Fibroblast of lung (primary cell): ENCODE measurements around the gene UIMC1. TPM values are rescaled to one million over a fixed set of nuclear protein-coding genes. Genes with fewer than 3 reads are reported as not detected.

Experiments
- DNase-seq, 2 donors: peaks; one replicate each; pipeline versions ENCODE4 v3.0.0 to v3.0.0-alpha.2; 2010; ENCODE audit warnings: low read depth in 2 of 2
- H2AFZ ChIP-seq: 2 replicates; pipeline ENCODE4 v1.5.1; 2012; ENCODE audit warnings: low read length, control low read depth, inconsistent platforms
- H3K27ac ChIP-seq: 2 replicates; pipeline ENCODE4 v1.5.1; 2011; ENCODE audit warnings: low read length, control low read depth; ENCODE audit not compliant: insufficient read depth
- H3K27me3 ChIP-seq: 2 replicates; pipeline ENCODE4 v1.5.1; 2011; ENCODE audit warnings: mild to moderate bottlenecking, low read length; ENCODE audit not compliant: control insufficient read depth, insufficient read depth
- H3K36me3 ChIP-seq: 2 replicates; pipeline ENCODE4 v1.5.1; 2011; ENCODE audit warnings: low read length; ENCODE audit not compliant: control insufficient read depth, insufficient read depth
- H3K4me1 ChIP-seq: 2 replicates; pipeline ENCODE4 v1.5.1; 2011; ENCODE audit warnings: low read length; ENCODE audit not compliant: control insufficient read depth, insufficient read depth; ENCODE audit errors: extremely low read depth
- H3K4me2 ChIP-seq: 2 replicates; pipeline ENCODE4 v1.5.1; 2011; ENCODE audit warnings: low read length, control low read depth; ENCODE audit not compliant: insufficient read depth; ENCODE audit errors: extremely low read depth
- H3K4me3 ChIP-seq, 4 experiments: fragments of 200-600 bp in 1 of 4; sonication (generic) in 1 of 4; replicated peaks in 1 of 4; 2 replicates each; pipeline ENCODE4 v1.5.1; 2011 to 2016; ENCODE audit warnings: low read length in 4 of 4, low read depth in 3 of 4, mild to moderate bottlenecking in 3 of 4, control low read depth in 2 of 4, inconsistent platforms in 1 of 4, mixed read lengths in 1 of 4; ENCODE audit not compliant: insufficient read depth in 1 of 4; ENCODE audit errors: control extremely low read depth in 1 of 4
- H3K79me2 ChIP-seq: 2 replicates; pipeline ENCODE4 v1.5.1; 2012; ENCODE audit warnings: mild to moderate bottlenecking, low read length, inconsistent platforms; ENCODE audit not compliant: control insufficient read depth, insufficient read depth
- H3K9ac ChIP-seq: 2 replicates; pipeline ENCODE4 v1.5.1; 2011; ENCODE audit warnings: mild to moderate bottlenecking, low read length, control low read depth; ENCODE audit not compliant: insufficient read depth
- H3K9me3 ChIP-seq: 2 replicates; pipeline ENCODE4 v1.5.1; 2012; ENCODE audit warnings: low read depth, low read length; ENCODE audit not compliant: control insufficient read depth, insufficient read depth
- H4K20me1 ChIP-seq: 2 replicates; pipeline ENCODE4 v1.5.1; 2011; ENCODE audit warnings: low read length; ENCODE audit not compliant: control insufficient read depth, insufficient read depth; ENCODE audit errors: extremely low read depth
- EZH2 ChIP-seq: IDR thresholded peaks from 2 replicates; pipeline ENCODE4 v1.5.1; 2012; ENCODE audit warnings: low read length, control low read depth, mild to moderate bottlenecking; ENCODE audit errors: missing control alignments
- polyA plus RNA-seq, 2 donors: library from polyadenylated mRNA; depleted of rRNA in 1 of 2; stranded (reverse) in 1 of 2; unstranded in 1 of 2; fragments of >200 nt; gene quantifications; 2 replicates each; pipeline ENCODE4 v1.2.1, GENCODE V29; 2011 to 2012; ENCODE audit warnings: missing spikeins in 1 of 2
- total RNA-seq: library from RNA; depleted of rRNA; stranded (reverse); fragments of >200 nt; gene quantifications from 2 replicates; pipeline ENCODE4 v1.2.1, GENCODE V29; 2014
- TF ChIP-seq, protein P1 (sequence below), 2 donors: IDR thresholded peaks in 1 of 2; conservative IDR thresholded peaks in 1 of 2; 1 replicate in 1 of 2; 2 replicates in 1 of 2; pipeline ENCODE4 v1.5.1; 2011 to 2012; ENCODE audit warnings: low read length in 2 of 2, control low read depth in 1 of 2, inconsistent platforms in 1 of 2, low read depth in 1 of 2, mild to moderate bottlenecking in 1 of 2

UIMC1 gene
- total and polyA plus RNA-seq, 2 donors (not counting 1 experiment from before 2014, with no cell fraction given), result 19.4 to 36.7 TPM

DNA sequence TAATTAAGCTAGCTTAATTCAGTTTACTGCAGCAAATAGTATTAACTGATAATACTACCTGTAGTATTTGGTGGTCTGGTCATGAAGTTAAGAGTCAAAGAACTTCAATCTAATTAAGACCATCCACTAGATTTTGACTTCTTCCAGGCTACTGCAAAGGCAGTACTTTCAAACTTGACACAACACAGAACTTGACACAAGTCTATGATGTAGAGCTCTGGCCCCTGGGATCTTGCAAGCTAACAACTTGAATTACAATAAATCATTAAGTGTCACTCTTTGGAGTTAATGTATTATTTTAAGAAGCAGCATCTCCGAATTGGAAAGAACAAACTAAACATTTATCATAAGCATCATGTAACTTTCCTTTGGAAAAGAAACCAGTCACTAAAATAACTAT is 40.9 kb downstream of the UIMC1 start:
- no peak for TF ChIP-seq EZH2
- TF ChIP-seq, protein P1, sequence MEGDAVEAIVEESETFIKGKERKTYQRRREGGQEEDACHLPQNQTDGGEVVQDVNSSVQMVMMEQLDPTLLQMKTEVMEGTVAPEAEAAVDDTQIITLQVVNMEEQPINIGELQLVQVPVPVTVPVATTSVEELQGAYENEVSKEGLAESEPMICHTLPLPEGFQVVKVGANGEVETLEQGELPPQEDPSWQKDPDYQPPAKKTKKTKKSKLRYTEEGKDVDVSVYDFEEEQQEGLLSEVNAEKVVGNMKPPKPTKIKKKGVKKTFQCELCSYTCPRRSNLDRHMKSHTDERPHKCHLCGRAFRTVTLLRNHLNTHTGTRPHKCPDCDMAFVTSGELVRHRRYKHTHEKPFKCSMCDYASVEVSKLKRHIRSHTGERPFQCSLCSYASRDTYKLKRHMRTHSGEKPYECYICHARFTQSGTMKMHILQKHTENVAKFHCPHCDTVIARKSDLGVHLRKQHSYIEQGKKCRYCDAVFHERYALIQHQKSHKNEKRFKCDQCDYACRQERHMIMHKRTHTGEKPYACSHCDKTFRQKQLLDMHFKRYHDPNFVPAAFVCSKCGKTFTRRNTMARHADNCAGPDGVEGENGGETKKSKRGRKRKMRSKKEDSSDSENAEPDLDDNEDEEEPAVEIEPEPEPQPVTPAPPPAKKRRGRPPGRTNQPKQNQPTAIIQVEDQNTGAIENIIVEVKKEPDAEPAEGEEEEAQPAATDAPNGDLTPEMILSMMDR (conservative IDR thresholded peaks at IDR 0.05 in 1 of 2, IDR thresholded peaks at IDR 0.05 in 1 of 2; ENCODE audit: low read depth in 1 of 2, low read length in 2 of 2), result no peak
- peaks cover 5% of the 10 kb centered on the region for H3K36me3 ChIP-seq
- H3K9ac ChIP-seq, result no peak overlapping the region
- no peaks in the 10 kb centered on the region for H3K4me1 ChIP-seq
- H3K79me2 ChIP-seq, result no peaks in the 10 kb centered on the region
- DNase-seq, result no peak
- no peak overlapping the region for H3K4me3 ChIP-seq
- no peaks in the 10 kb centered on the region for H3K27me3 ChIP-seq
- no peak overlapping the region for H2AFZ ChIP-seq
- H4K20me1 ChIP-seq, result no peaks in the 10 kb centered on the region
- no peak overlapping the region for H3K4me2 ChIP-seq
- no peaks in the 10 kb centered on the region for H3K9me3 ChIP-seq
- no peak overlapping the region for H3K27ac ChIP-seq

- Histone ChIP-seq H3K79me2 (no peaks in the 10 kb centered on the region), H3K36me3 (no peaks in the 10 kb centered on the region), H4K20me1 (no peaks in the 10 kb centered on the region), H3K4me1 (no peaks in the 10 kb centered on the region), H3K4me3 (no peak overlapping the region), H3K27me3 (no peaks in the 10 kb centered on the region), H2AFZ (no peak overlapping the region), H3K9me3 (no peaks in the 10 kb centered on the region), H3K27ac (no peak overlapping the region), H3K4me2 (no peak overlapping the region), H3K9ac (no peak overlapping the region)
- DNase-seq, result peak; percentile 10 to 45
- TF ChIP-seq EZH2, result no peak
- TF ChIP-seq, protein P1 (conservative IDR thresholded peaks at IDR 0.05 in 1 of 2, IDR thresholded peaks at IDR 0.05 in 1 of 2; ENCODE audit: low read depth in 1 of 2, low read length in 2 of 2), result peak in 1 of 2 donors; percentile 41
Measured at GRCh38 chr5:176959051-176959450, 47.5 kb downstream of the UIMC1 start.

GRCh38 chr5:176956756-176957155 is 49.8 kb downstream of the UIMC1 start:
- H3K27me3 ChIP-seq, result no peaks in the 10 kb centered on the region
- no peak overlapping the region for H2AFZ ChIP-seq
- H3K4me1 ChIP-seq, result no peaks in the 10 kb centered on the region
- H3K79me2 ChIP-seq, result no peaks in the 10 kb centered on the region
- H3K36me3 ChIP-seq, result no peaks in the 10 kb centered on the region
- H3K27ac ChIP-seq, result no peak overlapping the region
- DNase-seq, result peak in 1 of 2 donors; percentile 56
- no peak overlapping the region for H3K4me3 ChIP-seq
- no peaks in the 10 kb centered on the region for H3K9me3 ChIP-seq
- no peak for TF ChIP-seq EZH2
- TF ChIP-seq, protein P1 (conservative IDR thresholded peaks at IDR 0.05 in 1 of 2, IDR thresholded peaks at IDR 0.05 in 1 of 2; ENCODE audit: low read depth in 1 of 2, low read length in 2 of 2), result no peak
- no peak overlapping the region for H3K4me2 ChIP-seq
- H3K9ac ChIP-seq, result no peak overlapping the region
- H4K20me1 ChIP-seq, result no peaks in the 10 kb centered on the region
